GM12878 (cell line): Measurements from ENCODE around the gene NHERF2. TPM values are rescaled to one million over a fixed set of nuclear protein-coding genes. Genes with fewer than 3 reads are reported as not detected.

Experiments used
- ATAC-seq: fragments of 200-7000 bp; cut with Tn5 transposase; 3 replicates; pipeline ENCODE4 v1.9.1; 2020; ENCODE audit warnings: mild to moderate bottlenecking, moderate library complexity
- BruUV-seq: library from RNA; stranded (reverse); fragments of 400-500 nt; replicated peaks from 2 replicates; lab custom pipeline; 2021; lab: Mats Ljungman, UMichigan
- CTCF ChIA-PET: fragments of 300-600 bp; sonication (Branson Sonifier 250); formaldehyde crosslinking; extraction: SDS; loops from one replicate; lab custom pipeline; 2021; ENCODE audit warnings: inconsistent platforms; lab: Yijun Ruan, JAX
- POLR2A ChIA-PET: fragments of 350-600 bp; formaldehyde crosslinking; extraction: SDS; loops from one replicate; lab custom pipeline; 2021; ENCODE audit warnings: inconsistent platforms; lab: Charles Lee
- RAD21 ChIA-PET: fragments of 300-600 bp; sonication (Branson Sonifier 250); formaldehyde crosslinking; loops from one replicate; lab custom pipeline; 2023; ENCODE audit warnings: antibody characterized with exemption; ENCODE audit not compliant: unreplicated experiment; lab: Charles Lee
- SMC1A ChIA-PET: fragments of 300-600 bp; sonication (Branson Sonifier 250); formaldehyde crosslinking; loops from one replicate; lab custom pipeline; 2023; ENCODE audit not compliant: unreplicated experiment, uncharacterized antibody; lab: Charles Lee
- DNase-seq: peaks from one replicate; pipeline ENCODE4 v3.0.0-alpha.2; 2011; ENCODE audit warnings: low read depth, low spot score
- FAIRE-seq: peaks from 3 replicates; lab custom pipeline; 2011; peaks lifted over from hg19 to GRCh38; lab: Jason Lieb, UNC
- H2AFZ ChIP-seq: 2 replicates; pipeline ENCODE4 v1.6.0; 2011; ENCODE audit warnings: low read depth, low read length, control low read depth; ENCODE audit not compliant: control insufficient read depth
- H3K27ac ChIP-seq: 2 replicates; pipeline ENCODE4 v1.5.1; 2011; ENCODE audit warnings: control low read depth; ENCODE audit not compliant: control insufficient read depth, insufficient read depth
- H3K27me3 ChIP-seq, 2 experiments: replicated peaks in 1 of 2; 2 replicates each; pipeline versions ENCODE4 v1.6.0 to v1.6.1; 2011; ENCODE audit warnings: low read length in 1 of 2; ENCODE audit not compliant: control insufficient read depth in 2 of 2, insufficient read depth in 2 of 2
- H3K36me3 ChIP-seq, 2 experiments: 2 replicates each; pipeline ENCODE4 v1.5.1; 2011; ENCODE audit warnings: low read length in 1 of 2; ENCODE audit not compliant: control insufficient read depth in 2 of 2, insufficient read depth in 2 of 2
- H3K4me1 ChIP-seq: 2 replicates; pipeline ENCODE4 v1.6.1; 2011; ENCODE audit warnings: mild to moderate bottlenecking, low read length, moderate library complexity, mixed read lengths; ENCODE audit not compliant: control insufficient read depth, insufficient read depth
- H3K4me2 ChIP-seq: 2 replicates; pipeline ENCODE4 v1.6.0; 2011; ENCODE audit warnings: control low read depth; ENCODE audit not compliant: control insufficient read depth, insufficient read depth
- H3K4me3 ChIP-seq: fragments of 200-600 bp; sonication (generic); 2 replicates; pipeline ENCODE4 v1.5.1; 2016
- H3K79me2 ChIP-seq: 2 replicates; pipeline ENCODE4 v1.6.0; 2011; ENCODE audit warnings: low read length; ENCODE audit not compliant: control insufficient read depth, insufficient read depth
- H3K9ac ChIP-seq: 2 replicates; pipeline ENCODE4 v1.8.0; 2011; ENCODE audit warnings: low read length, control low read depth, mixed read lengths; ENCODE audit not compliant: control insufficient read depth, insufficient read depth
- H3K9me3 ChIP-seq: replicated peaks from 3 replicates; pipeline ENCODE4 v1.5.1; 2011; ENCODE audit warnings: mild to moderate bottlenecking, low read length; ENCODE audit not compliant: control insufficient read depth, insufficient read depth
- H4K20me1 ChIP-seq: 2 replicates; pipeline ENCODE4 v1.6.0; 2011; ENCODE audit not compliant: control insufficient read depth, insufficient read depth
- CBFB ChIP-seq: IDR thresholded peaks from 2 replicates; pipeline ENCODE4 v1.6.1; 2016; ENCODE audit warnings: antibody characterized with exemption, low read depth
- CHD1 ChIP-seq: IDR thresholded peaks from 2 replicates; pipeline ENCODE4 v1.6.1; 2012; ENCODE audit warnings: low read depth, low read length, improper control_type of control experiment
- MEF2A ChIP-seq: IDR thresholded peaks from 2 replicates; pipeline ENCODE4 v1.6.1; 2011; ENCODE audit warnings: low read depth, mild to moderate bottlenecking, low read length, moderate library complexity; ENCODE audit not compliant: insufficient read depth
- MXI1 ChIP-seq: fragments of 150-350 bp; IDR thresholded peaks from 2 replicates; pipeline ENCODE4 v1.6.1; 2011; ENCODE audit warnings: low read depth, mild to moderate bottlenecking, inconsistent platforms, low read length, improper control_type of control experiment
- NFIC ChIP-seq: IDR thresholded peaks from 2 replicates; pipeline ENCODE4 v1.6.1; 2012; ENCODE audit warnings: low read depth, mild to moderate bottlenecking, inconsistent platforms, low read length, moderate library complexity
- NRF1 ChIP-seq: conservative IDR thresholded peaks from 2 replicates; pipeline ENCODE4 v1.6.1; 2011; ENCODE audit warnings: mild to moderate bottlenecking, low read depth, low read length, improper control_type of control experiment
- PAX8 ChIP-seq: fragments of 450-650 bp; IDR thresholded peaks from 2 replicates; pipeline ENCODE4 v1.6.1; 2017; ENCODE audit warnings: mild to moderate bottlenecking, moderate library complexity
- PKNOX1 ChIP-seq: fragments of 450-650 bp; IDR thresholded peaks from 2 replicates; pipeline ENCODE4 v1.6.1; 2016; ENCODE audit warnings: mild to moderate bottlenecking
- SRF ChIP-seq, 2 experiments: IDR thresholded peaks; 2 replicates each; pipeline ENCODE4 v1.6.1; 2011; ENCODE audit warnings: low read depth in 2 of 2, low read length in 2 of 2, mild to moderate bottlenecking in 1 of 2, moderate library complexity in 1 of 2
- ZSCAN29 ChIP-seq: fragments of 450-650 bp; IDR thresholded peaks from 2 replicates; pipeline ENCODE4 v1.6.1; 2017; ENCODE audit warnings: mild to moderate bottlenecking, moderate library complexity
- WGBS: methylation state at CpG from one replicate; pipeline ENCODE4 v1.1.6; 2016; ENCODE audit warnings: low lambda C conversion rate; ENCODE audit not compliant: insufficient replicate concordance, insufficient coverage; ENCODE audit errors: missing lambda C conversion rate; 5-methylcytosine and 5-hydroxymethylcytosine counted together
- in situ Hi-C: fragments of 300-500 bp; cut with MboI; formaldehyde crosslinking; loops from 9 replicates; pipeline ENCODE4 v1.14.3; 2018; ENCODE audit warnings: mixed read lengths
- intact Hi-C: fragments of 100-400 bp; cut with micrococcal nuclease; formaldehyde crosslinking; loops from one replicate; pipeline ENCODE4 v1.14.2; 2022; ENCODE audit not compliant: unreplicated experiment
- polyA plus RNA-seq, 11 experiments: library from polyadenylated mRNA; depleted of rRNA in 4 of 11; unstranded in 6 of 11; stranded (reverse) in 5 of 11; fragments of >200 nt; fragmentation: Nextera tagmentation in 4 of 11; fragmentation: Illumina TruSeq in 1 of 11; extraction: Ambion mirVana in 4 of 11; extraction: Trizol in 1 of 11; gene quantifications; 1 replicate in 1 of 11; 2 replicates in 10 of 11; pipeline versions ENCODE4 v1.2.1 to v1.2.3, GENCODE V29; 2011 to 2016; ENCODE audit warnings: inconsistent platforms in 2 of 11, missing spikeins in 2 of 11, low read depth in 1 of 11
- total RNA-seq, 4 experiments: library from RNA; depleted of rRNA in 3 of 4; stranded (reverse); fragments of >200 nt in 3 of 4; fragmentation: Illumina TruSeq in 1 of 4; extraction: Trizol in 1 of 4; gene quantifications; 2 replicates each; pipeline versions ENCODE4 v1.2.1 to v1.2.3, GENCODE V29; 2013 to 2021

Gene NHERF2
- total and polyA plus RNA-seq, 10 of the 15 experiments (the other 5 are each of a cell fraction or from before 2014, with no cell fraction given) = 0.05 to 0.31 (median 0.08) TPM; not detected in 4

- TF ChIP-seq NFIC (no peak), MXI1 (no peak), NRF1 (no peak), CHD1 (no peak), PAX8 (no peak), CBFB (no peak)
Observed at GRCh38 chr16:2037647-2038381, 11.1 kb downstream of the NHERF2 start (continued).

GRCh38 chr16:2038382-2039231 is 11.9 kb downstream of the NHERF2 start:
- Histone ChIP-seq H3K27me3 (no peaks in the 10 kb centered on the region), H3K9ac (no peak overlapping the region), H3K36me3 (no peaks in the 10 kb centered on the region; a peak in 1 of 4 replicates), H3K4me2 (no peak overlapping the region), H4K20me1 (no peaks in the 10 kb centered on the region), H3K4me3 (no peak overlapping the region), H3K4me1 (peaks cover 6% of the 10 kb centered on the region), H3K79me2 (no peaks in the 10 kb centered on the region), H3K27ac (no peak overlapping the region), H3K9me3 (no peaks in the 10 kb centered on the region), H2AFZ (no peak overlapping the region)
- ChIA-PET POLR2A (interaction anchor here (1.5 kb wide), 1 partner anchor 9 kb away, joined by 3 read pairs; the partner anchor contains the start of genes NTHL1 and TSC2), CTCF (interaction anchor here (0.8 kb wide), 1 partner anchor 102 kb away, joined by 3 read pairs; no protein-coding TSS in a partner anchor), RAD21 (no interaction called here), SMC1A (no interaction called here)
- no peak for TF ChIP-seq ZSCAN29
- no peak for TF ChIP-seq MEF2A
- no peak for TF ChIP-seq SRF (IDR thresholded peaks at IDR 0.05; ENCODE audit: low read depth in 2 of 2, low read length in 2 of 2)
- no peak for TF ChIP-seq PKNOX1
- ATAC-seq (no peak), DNase-seq (no peak), FAIRE-seq (no peak)
- BruUV-seq = no TSS peak
- 69% methylated on average over 41 of the region's 41 CpGs for WGBS
- intact Hi-C loops = no loop called here
- in situ Hi-C loops = no loop called here
